HCT116 (cell line): ENCODE results near the gene AQP9. TPM values are rescaled to one million over a fixed set of nuclear protein-coding genes. Genes with fewer than 3 reads are reported as not detected.

Experiments used
- ATAC-seq: fragments of 200-7000 bp; cut with Tn5 transposase; 2 replicates; pipeline ENCODE4 v1.9.1; 2020; ENCODE audit warnings: mild to moderate bottlenecking, moderate library complexity
- BruUV-seq: library from RNA; stranded (reverse); fragments of 400-500 nt; replicated peaks from 2 replicates; lab custom pipeline; 2021; lab: Mats Ljungman, UMichigan
- CTCF ChIA-PET: fragments of 300-600 bp; sonication (Branson Sonifier 250); formaldehyde crosslinking; loops from one replicate; lab custom pipeline; 2021; ENCODE audit warnings: antibody characterized with exemption; lab: Charles Lee
- POLR2A ChIA-PET: fragments of 300-600, 350-600 bp; sonication (Branson Sonifier 250); formaldehyde crosslinking; loops from one replicate; lab custom pipeline; 2021; ENCODE audit warnings: antibody characterized with exemption; lab: Charles Lee
- RAD21 ChIA-PET, 2 experiments: fragments of 300-600 bp; sonication (Branson Sonifier 250); formaldehyde crosslinking; loops; one replicate each; lab custom pipeline; 2023; ENCODE audit warnings: low total read pairs in 2 of 2; ENCODE audit not compliant: uncharacterized antibody in 2 of 2, unreplicated experiment in 2 of 2, low non-redundant PET in 1 of 2; lab: Charles Lee
- DNase-seq: peaks from one replicate; pipeline ENCODE4 v3.0.0-alpha.2; 2010; ENCODE audit warnings: low read depth, low spot score
- H2AFZ ChIP-seq: fragments of 200-600 bp; shearing (Covaris generic), sonication (generic); 2 replicates; pipeline ENCODE4 v1.6.1; 2017; ENCODE audit warnings: low read depth, mixed run types, mixed read lengths, antibody characterized with exemption, low read length; ENCODE audit not compliant: poor library complexity, severe bottlenecking
- H3K27ac ChIP-seq: 2 replicates; pipeline ENCODE4 v1.5.1; 2012; ENCODE audit warnings: low read depth, low read length
- H3K27me3 ChIP-seq: fragments of 200-600 bp; sonication (generic); 2 replicates; pipeline ENCODE4 v1.6.1; 2016; ENCODE audit warnings: mixed run types, low read length, mixed read lengths; ENCODE audit not compliant: insufficient read depth
- H3K36me3 ChIP-seq, 2 experiments: fragments of 200-500 bp in 1 of 2; fragments of 200-600 bp in 1 of 2; sonication (Bioruptor generic) in 1 of 2; sonication (generic) in 1 of 2; 2 replicates each; pipeline versions ENCODE4 v1.5.1 to v1.6.1; 2014 to 2016; ENCODE audit warnings: low read length in 2 of 2, inconsistent platforms in 1 of 2, mixed read lengths in 1 of 2, mixed run types in 1 of 2; ENCODE audit not compliant: insufficient read depth in 2 of 2, control insufficient read depth in 1 of 2
- H3K4me1 ChIP-seq, 2 experiments: fragments of 200-600 bp in 1 of 2; sonication (generic) in 1 of 2; 2 replicates each; pipeline versions ENCODE4 v1.5.1 to v1.6.1; 2012 to 2017; ENCODE audit warnings: low read length in 2 of 2, inconsistent platforms in 1 of 2, mild to moderate bottlenecking in 1 of 2, mixed read lengths in 1 of 2, mixed run types in 1 of 2, moderate library complexity in 1 of 2; ENCODE audit not compliant: insufficient read depth in 2 of 2, control insufficient read depth in 1 of 2
- H3K4me2 ChIP-seq: fragments of 200-600 bp; sonication (generic); 2 replicates; pipeline ENCODE4 v1.6.1; 2017; ENCODE audit warnings: mixed run types, low read length, mixed read lengths
- H3K4me3 ChIP-seq, 2 experiments: fragments of 200-600 bp in 1 of 2; sonication (generic) in 1 of 2; replicated peaks in 1 of 2; 2 replicates each; pipeline ENCODE4 v1.5.1; 2011 to 2016; ENCODE audit warnings: low read length in 2 of 2, control low read depth in 1 of 2, low read depth in 1 of 2, mild to moderate bottlenecking in 1 of 2, mixed read lengths in 1 of 2, mixed run types in 1 of 2
- H3K79me2 ChIP-seq: fragments of 200-600 bp; sonication (generic); 2 replicates; pipeline ENCODE4 v1.6.1; 2017; ENCODE audit warnings: mild to moderate bottlenecking, mixed run types, low read length, moderate library complexity, mixed read lengths; ENCODE audit not compliant: insufficient read depth
- H3K9ac ChIP-seq: fragments of 200-600 bp; sonication (generic); 2 replicates; pipeline ENCODE4 v1.6.1; 2016; ENCODE audit warnings: low read length, mixed read lengths
- H3K9me2 ChIP-seq: fragments of 200-600 bp; sonication (generic), shearing (Covaris generic); 2 replicates; pipeline ENCODE4 v1.6.1; 2017; ENCODE audit warnings: mixed run types, mild to moderate bottlenecking, moderate library complexity; ENCODE audit not compliant: insufficient read depth
- H3K9me3 ChIP-seq, 2 experiments: fragments of 200-500 bp in 1 of 2; fragments of 200-600 bp in 1 of 2; sonication (Bioruptor generic) in 1 of 2; sonication (generic) in 1 of 2; 2 replicates each; pipeline ENCODE4 v1.6.1; 2014 to 2017; ENCODE audit warnings: low read length in 2 of 2, mixed read lengths in 2 of 2, inconsistent platforms in 1 of 2, low read depth in 1 of 2, mild to moderate bottlenecking in 1 of 2, mixed run types in 1 of 2, moderate library complexity in 1 of 2; ENCODE audit not compliant: control insufficient read depth in 1 of 2, insufficient read depth in 1 of 2
- H4K20me1 ChIP-seq: fragments of 200-600 bp; sonication (generic), shearing (Covaris generic); 2 replicates; pipeline ENCODE4 v1.6.1; 2017; ENCODE audit warnings: mixed run types, mild to moderate bottlenecking, moderate library complexity; ENCODE audit not compliant: insufficient read depth
- CEBPB ChIP-seq: IDR thresholded peaks from 2 replicates; pipeline ENCODE4 v1.6.1; 2012; ENCODE audit warnings: low read depth
- EGR1 ChIP-seq: IDR thresholded peaks from 2 replicates; pipeline ENCODE4 v1.6.1; 2012; ENCODE audit warnings: low read depth
- ELF1 ChIP-seq: IDR thresholded peaks from 2 replicates; pipeline ENCODE4 v1.6.1; 2012; ENCODE audit warnings: low read depth, borderline replicate concordance
- EZH2 ChIP-seq: fragments of 200-600 bp; sonication (generic); IDR thresholded peaks from 2 replicates; pipeline ENCODE4 v1.6.1; 2017; ENCODE audit warnings: antibody characterized with exemption, mixed run types
- JUND ChIP-seq: IDR thresholded peaks from 2 replicates; pipeline ENCODE4 v1.6.1; 2012
- RAD21 ChIP-seq: IDR thresholded peaks from 2 replicates; pipeline ENCODE4 v1.6.1; 2012; ENCODE audit warnings: low read depth, mild to moderate bottlenecking
- REST ChIP-seq: IDR thresholded peaks from 2 replicates; pipeline ENCODE4 v1.6.1; 2012; ENCODE audit warnings: low read depth
- SIN3A ChIP-seq: IDR thresholded peaks from 2 replicates; pipeline ENCODE4 v1.6.1; 2012; ENCODE audit warnings: low read depth
- SP1 ChIP-seq: IDR thresholded peaks from 2 replicates; pipeline ENCODE4 v1.6.1; 2012; ENCODE audit warnings: low read depth
- SRF ChIP-seq: IDR thresholded peaks from 2 replicates; pipeline ENCODE4 v1.6.1; 2012; ENCODE audit warnings: low read depth
- ZFX ChIP-seq: fragments of 450-650 bp; IDR thresholded peaks from 2 replicates; pipeline ENCODE4 v1.6.1; 2017
- intact Hi-C: fragments of 100-400 bp; cut with micrococcal nuclease; formaldehyde crosslinking; loops from 2 replicates; pipeline ENCODE4 v1.10.0; 2022
- total RNA-seq: library from RNA; stranded (reverse); gene quantifications from one replicate; pipeline ENCODE4 v1.2.1, GENCODE V29; 2021; ENCODE audit not compliant: unreplicated experiment
- TF ChIP-seq, protein P1 (sequence below): IDR thresholded peaks from 2 replicates; pipeline ENCODE4 v1.6.1; 2011; ENCODE audit warnings: mild to moderate bottlenecking, low read length, moderate library complexity; ENCODE audit not compliant: insufficient replicate concordance; ENCODE audit errors: extremely low read depth

The AQP9 gene
- total RNA-seq, 1 experiment from 2014 or later, result 0.12 TPM

GRCh38 chr15:58109419-58109818, 28.8 kb upstream of the AQP9 start:
- no TSS peak for BruUV-seq
- Histone ChIP-seq H3K27ac (no peak overlapping the region), H3K79me2 (no peaks in the 10 kb centered on the region), H3K9ac (no peak overlapping the region), H3K4me3 (no peak overlapping the region), H2AFZ (no peak overlapping the region), H3K9me2 (no peaks in the 10 kb centered on the region), H3K27me3 (peaks cover 8% of the 10 kb centered on the region; the same call in 1 of the 2 replicates), H3K9me3 (no peaks in the 10 kb centered on the region), H3K36me3 (no peaks in the 10 kb centered on the region), H4K20me1 (no peaks in the 10 kb centered on the region), H3K4me2 (no peak overlapping the region), H3K4me1 (no peaks in the 10 kb centered on the region)
- ChIA-PET POLR2A (no interaction called here), RAD21 (no interaction called here), CTCF (no interaction called here)
- intact Hi-C loops, result no loop called here
- TF ChIP-seq JUND (no peak), SIN3A (no peak), REST (no peak), SP1 (no peak), EZH2 (no peak), ZFX (no peak), EGR1 (no peak), ELF1 (no peak), SRF (no peak), CEBPB (no peak), RAD21 (no peak)
- TF ChIP-seq, protein P1, sequence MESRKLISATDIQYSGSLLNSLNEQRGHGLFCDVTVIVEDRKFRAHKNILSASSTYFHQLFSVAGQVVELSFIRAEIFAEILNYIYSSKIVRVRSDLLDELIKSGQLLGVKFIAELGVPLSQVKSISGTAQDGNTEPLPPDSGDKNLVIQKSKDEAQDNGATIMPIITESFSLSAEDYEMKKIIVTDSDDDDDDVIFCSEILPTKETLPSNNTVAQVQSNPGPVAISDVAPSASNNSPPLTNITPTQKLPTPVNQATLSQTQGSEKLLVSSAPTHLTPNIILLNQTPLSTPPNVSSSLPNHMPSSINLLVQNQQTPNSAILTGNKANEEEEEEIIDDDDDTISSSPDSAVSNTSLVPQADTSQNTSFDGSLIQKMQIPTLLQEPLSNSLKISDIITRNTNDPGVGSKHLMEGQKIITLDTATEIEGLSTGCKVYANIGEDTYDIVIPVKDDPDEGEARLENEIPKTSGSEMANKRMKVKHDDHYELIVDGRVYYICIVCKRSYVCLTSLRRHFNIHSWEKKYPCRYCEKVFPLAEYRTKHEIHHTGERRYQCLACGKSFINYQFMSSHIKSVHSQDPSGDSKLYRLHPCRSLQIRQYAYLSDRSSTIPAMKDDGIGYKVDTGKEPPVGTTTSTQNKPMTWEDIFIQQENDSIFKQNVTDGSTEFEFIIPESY, result no peak
- DNase-seq (no peak), ATAC-seq (no peak)
